HG02610 (cell line): ENCODE measurements around the gene PRPS1L1.
A peak's percentile ranks its signal among the peaks of the same experiment; 100 is the strongest.

Source experiments
- ATAC-seq: cut with Tn5 transposase; IDR thresholded peaks from one replicate; pipeline ENCODE4 v1.9.1; 2021; ENCODE audit warnings: mild to moderate bottlenecking, moderate library complexity; ENCODE audit not compliant: unreplicated experiment

PRPS1L1 gene

DNA sequence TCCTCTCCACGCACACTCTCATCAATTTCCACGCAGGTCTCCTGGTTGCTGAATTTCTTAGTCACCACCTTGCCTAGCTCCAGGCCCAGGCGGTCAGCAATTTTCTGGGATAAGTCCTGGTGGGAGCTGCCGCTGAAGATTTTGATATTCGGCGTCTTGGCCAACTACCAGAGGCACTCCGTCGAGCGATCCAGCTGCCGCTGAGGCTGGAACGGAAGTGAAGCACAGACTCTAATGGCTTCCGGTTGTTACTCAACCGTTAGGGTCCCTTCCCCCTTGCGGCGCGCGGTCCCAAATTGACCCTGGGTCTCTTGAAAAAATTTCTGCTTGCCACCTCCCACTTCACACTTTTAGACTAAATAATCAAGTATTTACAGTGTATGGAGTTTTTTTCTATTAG, at the start of gene PRPS1L1:
Gene PRPS1L1, minus strand, starts transcription at position 219 of the 400 bp plus-strand sequence.
- ATAC-seq, result no peak

DNA sequence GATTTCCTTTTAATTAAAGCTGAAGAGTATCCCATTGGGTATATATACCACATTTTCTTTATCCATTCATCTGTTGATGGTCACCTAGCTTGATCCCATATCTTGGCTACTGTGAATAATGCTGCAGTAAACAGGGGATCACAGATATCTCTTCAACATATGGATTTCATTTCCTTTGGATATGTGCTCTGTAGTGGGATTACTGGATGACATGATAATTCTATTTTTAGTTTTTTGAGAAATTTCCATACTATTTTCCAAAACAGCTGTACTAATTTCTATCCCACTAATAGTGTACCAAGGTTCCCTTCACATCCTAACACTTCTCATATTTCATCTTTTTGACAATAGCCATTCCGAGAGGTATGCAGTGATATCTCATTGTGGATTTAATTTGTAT, 48.8 kb upstream of the PRPS1L1 start:
- ATAC-seq, result no peak

DNA sequence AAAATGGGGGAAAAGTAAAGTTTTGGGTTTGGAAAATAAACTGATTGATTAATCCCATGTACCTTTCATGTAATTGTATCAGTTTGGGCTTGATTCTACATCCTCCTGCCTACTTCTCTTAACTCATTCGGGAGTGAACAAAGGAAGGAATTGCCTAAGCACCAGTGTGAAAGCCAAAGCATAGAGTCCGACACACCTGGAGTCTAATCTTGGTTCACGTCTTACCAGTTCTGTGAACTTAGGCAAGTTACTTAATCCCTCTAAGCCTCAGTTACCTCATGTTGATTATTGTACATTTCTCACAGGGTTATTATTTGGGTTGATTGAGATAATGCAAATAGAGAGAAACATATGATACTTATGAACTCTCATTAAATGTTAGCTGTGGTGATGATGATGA, 41.1 kb upstream of the PRPS1L1 start:
- ATAC-seq, result no peak

DNA sequence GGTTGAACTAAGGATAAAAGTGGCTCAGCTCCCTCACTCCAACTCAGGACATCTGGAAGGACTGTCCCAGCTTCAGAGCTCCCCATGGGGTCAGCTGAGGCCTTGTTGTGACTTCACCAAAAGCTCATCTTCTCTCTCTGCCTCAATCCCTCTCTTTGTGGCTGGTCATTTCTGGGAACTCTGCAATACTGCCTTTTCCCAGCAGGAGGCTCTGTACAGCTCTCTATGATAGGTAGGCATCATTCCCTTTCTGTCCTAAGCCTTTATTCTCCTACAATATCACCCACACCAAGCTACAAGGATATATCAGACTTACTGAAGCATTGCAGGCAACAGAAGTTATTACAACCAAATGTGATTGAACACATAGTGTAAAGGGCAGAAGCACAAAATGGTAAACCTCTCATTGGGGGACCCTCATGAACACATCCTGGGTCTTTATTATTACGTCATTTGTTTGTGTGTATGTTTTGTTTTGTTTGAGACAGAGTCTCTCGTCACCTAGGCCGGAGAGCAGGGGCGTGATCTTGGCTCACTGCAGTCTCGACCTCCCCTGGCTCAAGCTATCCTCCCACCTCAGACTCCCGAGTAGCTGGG, 36.7 kb upstream of the PRPS1L1 start:
- peak; percentile 57 for ATAC-seq

DNA sequence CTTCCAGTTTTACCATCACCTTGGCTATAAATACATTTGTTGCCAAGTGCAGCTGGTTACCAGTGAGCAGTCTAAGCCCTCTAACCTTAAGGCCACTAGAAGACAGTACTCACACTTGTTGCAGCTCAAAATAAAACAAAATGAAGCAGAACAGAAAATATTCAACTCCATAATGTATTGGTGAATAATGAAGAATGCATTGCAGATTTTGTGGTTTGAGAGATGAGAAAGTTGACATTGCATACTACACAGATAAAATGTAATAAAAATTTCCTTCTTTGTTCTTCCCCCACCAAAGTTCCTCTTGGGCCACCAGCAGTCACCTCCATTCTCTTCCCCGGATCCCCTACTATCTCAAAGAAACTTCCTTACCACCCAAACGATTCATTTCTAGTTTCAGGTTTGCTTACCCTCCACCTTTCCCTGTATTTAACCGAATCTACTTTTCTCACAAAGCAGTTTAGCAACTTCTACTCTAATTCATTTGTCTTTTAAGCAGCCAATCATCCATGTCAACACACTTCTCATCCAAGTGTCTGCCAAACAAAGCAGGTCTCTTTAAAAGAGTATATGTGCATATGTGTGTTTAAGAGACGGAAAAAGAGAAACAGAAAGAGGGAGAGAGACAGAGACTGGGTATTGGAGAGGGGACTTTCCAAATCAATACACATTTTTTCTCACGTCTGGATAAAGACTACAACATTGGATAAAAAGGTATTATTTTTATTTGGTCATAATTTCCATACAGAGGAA, 35.7 kb upstream of the PRPS1L1 start:
- ATAC-seq, result no peak

DNA sequence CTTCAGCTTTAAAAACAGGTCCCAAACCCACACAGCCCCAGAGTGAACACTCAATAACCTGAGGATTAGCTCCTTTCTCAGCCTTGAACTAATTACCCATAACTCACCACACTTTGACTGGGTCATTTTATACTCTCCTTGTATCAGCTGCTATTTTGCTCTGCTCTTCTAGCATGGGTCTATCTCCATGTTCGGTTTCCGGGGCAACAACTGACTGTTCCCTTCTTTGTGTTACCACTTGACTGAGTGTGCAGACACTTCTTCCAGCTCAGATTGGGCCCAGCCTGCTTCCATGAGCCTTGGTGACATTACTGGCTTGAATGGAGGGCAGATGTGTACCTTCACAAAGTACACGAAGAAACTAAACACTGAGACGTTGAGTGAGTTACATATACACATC, 31.5 kb upstream of the PRPS1L1 start:
- ATAC-seq, result no peak

DNA sequence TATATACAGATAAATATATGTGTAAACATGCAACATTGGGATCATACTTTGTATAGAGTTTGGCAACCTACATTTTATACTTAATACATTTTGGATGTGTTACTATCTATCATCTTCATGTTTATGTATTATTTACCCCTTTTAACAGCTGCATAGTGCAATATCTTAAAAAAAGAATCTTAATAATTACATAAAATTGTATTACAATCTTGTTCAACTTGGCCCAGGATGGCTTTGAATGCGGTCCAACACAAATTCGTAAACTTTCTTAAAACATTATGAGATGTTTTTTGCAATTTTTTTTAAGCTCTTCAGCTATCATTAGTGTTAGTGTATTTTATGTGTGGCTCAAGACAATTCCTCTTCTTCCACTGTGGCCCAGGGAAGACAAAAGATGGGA, 26.3 kb upstream of the PRPS1L1 start:
- ATAC-seq, result no peak

DNA sequence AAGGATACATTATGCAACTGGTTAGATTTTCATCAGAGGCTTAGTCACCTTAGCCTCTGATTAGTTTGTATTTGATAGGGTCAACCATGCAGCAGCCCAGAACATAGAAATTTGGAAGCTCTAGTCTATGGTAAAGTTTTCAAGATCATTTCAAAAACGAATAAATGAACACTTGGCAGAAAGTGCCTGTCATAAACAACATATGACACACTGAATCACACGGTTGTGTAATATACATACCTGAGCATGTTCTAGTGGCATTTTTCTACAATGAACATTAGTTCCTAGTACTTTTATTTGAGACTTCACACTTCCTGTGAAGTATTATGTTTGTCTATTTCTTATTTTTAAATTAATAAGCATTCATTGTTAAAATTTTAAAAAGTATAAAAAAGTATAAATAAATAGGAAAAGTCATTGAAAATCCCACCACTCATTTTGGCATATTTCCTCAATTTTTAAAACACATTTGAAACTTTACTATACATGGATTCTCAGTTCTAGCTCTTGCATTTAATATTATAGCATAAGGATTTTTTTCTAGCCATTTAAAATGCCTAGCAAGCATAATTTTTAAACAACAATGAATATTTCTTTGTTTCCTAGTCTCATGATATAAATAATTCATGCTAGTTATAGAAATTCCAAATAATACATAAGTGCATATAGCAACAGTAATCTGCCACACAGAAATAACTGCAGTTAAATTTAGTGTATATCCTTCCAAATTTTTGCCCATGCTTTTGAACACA, 25.7 kb upstream of the PRPS1L1 start:
- ATAC-seq, result no peak

DNA sequence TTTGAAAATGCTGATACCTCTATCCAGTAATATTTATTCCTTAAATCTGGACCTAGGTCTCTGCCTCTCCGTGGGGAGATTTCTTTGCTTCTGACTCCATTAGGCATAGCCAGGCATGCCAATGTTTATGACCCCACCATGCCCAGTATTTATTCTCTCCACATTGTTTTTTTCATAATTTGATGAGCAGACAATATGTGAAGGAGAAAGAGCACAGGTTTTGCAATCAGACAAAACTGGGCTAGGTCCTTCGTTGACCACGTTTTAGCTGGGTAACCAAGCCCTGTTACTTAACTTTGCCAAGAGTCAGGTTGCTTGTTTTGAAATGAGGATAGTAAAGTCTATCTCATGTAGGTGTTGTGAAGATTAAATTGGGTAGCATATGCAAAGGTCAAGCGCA, 21.6 kb upstream of the PRPS1L1 start:
- no peak for ATAC-seq

DNA sequence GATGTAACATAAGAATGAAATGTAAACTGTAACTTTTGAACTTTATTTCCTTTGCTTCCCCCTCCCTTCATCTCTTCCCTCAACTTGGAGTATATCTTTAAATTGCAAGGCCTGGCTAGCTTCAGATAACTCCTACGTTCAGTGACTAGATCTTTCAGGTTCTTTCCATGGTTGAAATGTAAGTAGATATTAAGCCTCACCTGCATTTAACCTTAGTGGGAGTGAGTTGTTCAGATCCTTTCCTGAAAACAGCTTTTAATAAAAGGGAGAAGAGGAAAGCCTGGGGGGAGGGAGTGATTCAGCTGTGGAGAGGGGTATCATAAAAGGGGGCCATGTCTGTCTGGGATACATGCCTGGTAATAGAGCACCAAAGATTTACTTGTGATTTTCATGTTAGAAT, 19.0 kb upstream of the PRPS1L1 start:
- no peak for ATAC-seq

DNA sequence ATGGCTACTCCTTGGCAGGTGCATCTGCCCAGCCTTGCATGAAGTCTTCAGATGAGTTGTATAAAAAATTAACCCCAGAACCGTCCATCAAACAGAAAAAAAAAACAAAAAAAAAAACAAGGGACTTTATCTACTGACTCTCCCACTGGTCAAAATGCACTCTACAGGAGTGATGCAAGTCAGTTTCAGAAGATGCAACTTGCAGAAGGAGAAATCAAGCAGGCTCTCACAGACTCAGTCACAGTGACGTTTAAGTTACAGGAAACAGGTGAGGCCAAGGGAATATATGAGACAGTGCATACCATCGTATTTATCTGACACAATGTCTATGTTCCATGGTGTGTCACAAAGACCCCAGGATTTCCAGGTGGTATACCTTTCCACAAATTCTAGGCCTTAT, 17.5 kb upstream of the PRPS1L1 start:
- ATAC-seq, result no peak

DNA sequence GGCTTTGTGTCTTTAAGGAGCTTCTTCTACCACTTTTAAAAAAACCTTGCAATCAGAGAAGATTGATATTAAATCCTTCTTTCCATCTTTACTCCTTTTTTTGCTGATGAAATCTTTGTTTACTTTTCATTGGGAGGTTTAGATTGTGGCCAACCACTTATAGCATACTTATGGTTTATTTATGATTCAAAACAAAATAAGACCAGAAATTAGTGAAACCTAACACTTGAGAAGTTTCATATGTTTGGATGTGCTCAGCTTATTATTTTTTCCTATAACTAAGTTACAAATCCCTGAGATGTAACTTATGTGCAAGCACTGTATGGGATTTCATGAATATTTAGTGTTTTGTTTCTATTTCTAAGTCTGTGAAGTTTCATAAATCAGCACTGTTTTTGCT, 13.5 kb upstream of the PRPS1L1 start:
- ATAC-seq, result no peak

DNA sequence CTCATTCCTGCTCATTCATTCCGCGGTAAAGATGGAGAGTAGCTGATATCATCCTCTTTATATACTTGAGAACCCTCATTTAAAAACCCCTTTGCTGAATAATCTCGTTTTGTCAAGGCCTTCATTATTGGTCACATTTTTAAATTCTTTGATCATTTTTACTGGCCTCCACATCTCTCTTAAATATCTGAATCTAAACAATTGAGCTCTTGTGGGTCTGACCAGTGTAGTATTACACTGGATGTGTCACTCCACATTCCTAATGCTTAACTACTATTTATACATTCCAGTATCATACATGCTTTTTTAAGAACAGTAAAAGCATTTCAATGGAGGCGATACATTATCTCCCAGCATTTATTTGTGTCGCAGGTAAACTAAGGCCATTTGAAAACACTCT, 12.6 kb upstream of the PRPS1L1 start:
- ATAC-seq, result no peak

DNA sequence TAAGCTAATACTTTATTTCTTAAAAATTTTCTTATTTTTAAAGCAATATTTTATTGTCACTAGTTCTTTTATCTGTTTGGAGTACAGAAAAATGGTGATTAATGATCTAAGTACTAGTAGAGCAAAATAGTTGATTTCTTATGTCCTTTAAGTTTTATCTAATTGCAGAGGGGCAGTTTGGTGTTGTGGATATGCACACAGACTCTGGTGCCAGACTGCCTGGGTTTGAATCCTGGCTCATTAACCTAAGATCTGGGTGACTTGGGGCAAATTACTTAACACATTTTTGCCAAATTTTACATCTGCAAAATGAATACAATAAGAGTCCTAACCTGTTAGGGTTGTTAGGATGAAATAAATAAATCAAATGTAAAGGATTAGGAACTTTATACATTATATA, 10.7 kb upstream of the PRPS1L1 start:
- no peak for ATAC-seq

DNA sequence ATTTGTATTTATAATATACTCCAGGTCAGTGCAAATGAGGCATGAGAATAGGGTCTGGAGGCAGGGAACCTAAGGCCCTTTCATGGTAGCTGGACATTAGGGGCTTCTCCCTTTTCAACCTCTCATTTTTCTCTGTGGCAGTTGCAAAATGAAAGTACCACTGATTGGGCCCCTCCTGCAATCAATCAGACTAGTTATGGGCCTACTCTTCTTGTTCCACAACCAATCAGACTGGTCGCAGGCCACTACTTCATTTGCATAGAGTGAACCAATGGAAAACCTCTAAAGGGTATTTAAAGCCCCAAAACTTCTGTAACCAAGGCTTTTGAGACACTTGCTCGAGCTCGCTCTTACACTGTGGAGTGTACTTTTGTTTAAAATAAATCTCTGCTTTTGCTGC, 10.0 kb upstream of the PRPS1L1 start:
- no peak for ATAC-seq

DNA sequence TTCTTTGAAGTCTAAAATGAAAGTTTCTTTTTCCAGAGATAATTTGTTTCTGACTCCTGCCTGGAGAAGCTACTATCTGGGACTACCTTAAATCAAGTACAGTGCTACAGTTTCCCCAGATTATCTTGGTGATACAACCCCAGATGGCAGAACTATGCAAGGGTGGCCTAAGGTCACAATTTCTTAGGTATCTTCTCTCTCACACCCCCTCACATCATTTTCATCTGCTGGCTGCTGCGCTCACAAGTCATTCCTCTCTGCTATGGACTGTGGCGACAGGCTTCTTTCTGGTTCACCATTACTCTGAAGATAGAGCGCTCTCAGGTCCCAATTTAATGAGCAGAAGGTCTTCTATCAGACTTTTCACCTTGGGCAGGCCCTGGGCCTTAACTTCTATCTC, 9.1 kb upstream of the PRPS1L1 start:
- no peak for ATAC-seq

DNA sequence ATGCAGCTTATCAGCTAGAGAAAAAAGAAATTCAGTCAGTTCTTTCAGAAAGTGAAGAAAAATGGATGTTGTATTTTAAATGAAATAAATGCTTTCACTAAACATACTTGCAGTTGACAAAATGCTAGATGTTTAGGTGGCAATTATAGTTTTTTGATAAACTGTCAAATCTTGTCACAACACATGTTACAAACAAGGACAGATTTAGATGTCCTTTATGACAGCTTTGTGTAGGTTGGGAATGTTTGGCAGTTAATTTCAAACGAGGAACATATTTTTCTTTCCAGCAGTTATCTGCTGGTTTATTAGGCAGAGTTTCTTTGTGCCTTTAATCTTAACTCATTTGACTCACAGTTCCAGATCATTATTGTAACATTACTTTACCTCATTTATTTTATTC, 3.1 kb upstream of the PRPS1L1 start:
- no peak for ATAC-seq

DNA sequence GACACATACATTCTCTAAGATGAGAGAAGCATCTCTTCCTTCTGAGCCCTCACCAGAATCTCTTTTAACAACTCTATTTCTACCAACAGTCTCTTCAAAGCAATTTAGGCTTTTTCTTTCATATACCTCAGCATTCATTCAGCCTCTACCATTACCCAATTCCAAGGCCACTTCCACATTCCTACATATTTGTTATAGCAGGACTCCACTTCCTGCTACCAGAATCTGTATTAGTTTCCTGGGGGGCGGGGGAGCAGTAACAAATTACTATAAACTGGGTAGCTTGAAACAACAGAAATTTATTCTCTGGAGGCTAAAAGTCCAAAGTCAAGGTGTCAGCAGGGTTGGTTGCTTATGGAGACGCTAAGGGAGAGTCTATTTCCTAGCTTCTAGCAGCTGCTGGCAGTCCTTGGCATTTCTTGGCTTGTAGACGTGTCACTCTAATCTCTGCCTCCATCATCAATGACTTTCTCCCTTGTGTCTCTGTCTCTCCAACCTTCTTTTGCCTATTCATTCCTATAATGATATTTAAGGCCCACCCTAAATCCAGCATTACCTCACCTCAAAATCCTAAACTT, 7.4 kb downstream of the PRPS1L1 start:
- no peak for ATAC-seq

DNA sequence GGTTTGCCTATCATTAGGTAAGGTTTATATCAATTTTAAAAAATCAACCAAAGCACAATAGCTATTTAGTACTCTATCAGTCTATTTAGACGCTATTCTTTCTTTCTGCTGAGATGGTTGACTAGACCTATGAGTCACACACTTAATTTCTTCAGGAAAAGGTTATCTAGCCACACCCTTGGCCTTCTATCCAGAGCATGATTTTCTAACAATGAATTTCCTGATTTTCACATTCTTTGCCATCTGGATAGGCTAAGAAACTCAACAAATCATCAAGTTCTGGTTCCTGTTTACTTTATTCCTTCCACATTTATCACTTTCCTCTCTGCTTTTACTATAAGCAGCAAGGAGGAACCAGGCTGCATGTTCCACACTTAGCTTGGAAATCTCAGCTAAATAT, 8.1 kb downstream of the PRPS1L1 start:
- ATAC-seq, result no peak

DNA sequence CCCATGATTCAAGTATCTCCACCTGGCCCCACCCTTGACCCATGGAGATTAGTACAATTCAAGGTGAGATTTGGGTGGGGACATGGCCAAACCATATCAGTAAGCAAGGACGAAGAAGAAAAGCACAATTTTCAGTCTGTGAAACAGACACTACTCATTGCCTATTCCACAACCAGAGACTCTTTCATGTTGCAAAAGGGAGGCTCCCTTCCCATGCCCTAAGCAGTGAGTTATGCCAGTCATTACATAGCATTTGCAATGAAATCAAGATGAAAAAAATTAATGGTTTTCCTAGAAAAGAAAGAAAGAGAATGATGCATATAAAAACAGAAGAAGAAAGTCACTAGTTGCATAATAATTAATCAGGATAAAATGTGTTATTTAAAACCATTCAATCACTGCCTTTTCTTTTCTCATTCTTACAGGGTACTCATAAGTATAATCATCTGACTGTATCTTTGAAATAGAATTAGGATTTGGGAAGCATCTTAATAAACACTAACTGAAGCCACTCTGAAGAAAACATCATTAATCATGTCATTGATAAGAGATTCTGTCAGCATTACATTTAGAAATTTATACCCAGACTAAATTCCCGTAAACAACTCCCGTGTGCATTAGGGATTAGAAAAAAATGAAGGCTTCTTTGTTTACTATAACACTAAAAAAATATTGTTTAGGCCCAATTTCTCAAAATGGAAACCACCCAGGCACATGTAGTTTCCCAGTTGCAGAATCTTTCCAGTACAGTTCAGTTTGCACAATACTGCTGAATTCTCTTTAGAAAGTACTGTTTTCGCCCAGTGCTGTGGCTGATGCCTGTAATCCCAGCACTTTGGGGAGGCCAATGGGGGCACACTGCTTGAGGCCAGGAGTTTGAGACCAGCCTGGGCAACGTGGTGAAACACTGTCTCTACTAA, 9.1 kb downstream of the PRPS1L1 start:
- no peak for ATAC-seq
